Tibial nerve (tissue), 3 donors: ENCODE data around the gene BEAN1.

ENCODE experiments used
- CTCF ChIP-seq, 5 experiments: fragments of 200-600 bp in 3 of 5; fragments of 450-650 bp in 2 of 5; sonication (generic) in 3 of 5; IDR thresholded peaks; one replicate each; pipeline ENCODE4 v1.5.1; 2016 to 2019; ENCODE audit warnings: antibody characterized with exemption in 5 of 5, mild to moderate bottlenecking in 3 of 5, moderate library complexity in 2 of 5
- POLR2A ChIP-seq, 2 donors: fragments of 450-650 bp; IDR thresholded peaks; one replicate each; pipeline ENCODE4 v1.6.1; 2017; ENCODE audit warnings: antibody characterized with exemption in 2 of 2, mild to moderate bottlenecking in 2 of 2, moderate library complexity in 2 of 2

GRCh38 chr16:66528294-66528693 lies 101.2 kb downstream of the BEAN1 start:
- no peak for TF ChIP-seq POLR2A (IDR thresholded peaks at IDR 0.05)
- TF ChIP-seq CTCF (IDR thresholded peaks at IDR 0.05): no peak
